ENCODE results near the gene PPP2R2B.

PPP2R2B gene

DNA sequence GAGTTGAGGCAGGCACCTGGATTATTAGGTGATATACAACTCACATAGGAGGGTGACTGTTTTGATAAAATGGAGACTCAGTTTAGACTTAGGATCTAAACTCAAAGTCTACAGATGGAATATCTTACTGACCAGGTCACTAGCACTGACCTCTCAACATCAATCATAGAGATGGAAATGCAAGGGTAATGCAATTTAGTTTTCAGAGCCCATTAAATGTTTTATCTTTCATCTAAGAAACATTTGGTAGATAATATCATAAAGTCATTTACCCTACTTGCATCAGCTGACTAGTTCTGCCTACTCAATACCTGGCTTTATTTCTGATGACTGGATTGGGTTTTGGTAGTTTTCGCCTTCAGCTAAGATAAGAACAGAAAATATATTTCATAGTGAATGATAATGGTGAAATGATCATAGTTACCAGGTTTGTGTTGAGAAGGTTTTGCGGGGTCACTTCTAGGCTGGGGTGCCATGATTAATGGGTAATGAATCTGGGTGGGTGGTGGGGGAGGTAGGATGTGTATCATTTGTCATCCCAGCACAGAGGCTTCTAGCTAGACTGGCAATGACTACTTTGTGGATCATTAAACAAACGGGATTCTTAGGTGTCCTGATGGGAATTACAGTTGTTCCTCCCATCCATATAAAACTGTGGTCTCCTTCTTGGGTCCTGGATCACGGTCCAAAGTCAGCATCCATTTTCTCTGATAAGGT lies 173.4 kb downstream of the PPP2R2B start:
- H3K4me1 ChIP-seq (ENCODE audit: control insufficient read depth in 1 of 2, insufficient read depth in 1 of 2, low read depth in 1 of 2, low read length in 1 of 2) = no peaks in the 10 kb centered on the region
- TF ChIP-seq, protein P1, sequence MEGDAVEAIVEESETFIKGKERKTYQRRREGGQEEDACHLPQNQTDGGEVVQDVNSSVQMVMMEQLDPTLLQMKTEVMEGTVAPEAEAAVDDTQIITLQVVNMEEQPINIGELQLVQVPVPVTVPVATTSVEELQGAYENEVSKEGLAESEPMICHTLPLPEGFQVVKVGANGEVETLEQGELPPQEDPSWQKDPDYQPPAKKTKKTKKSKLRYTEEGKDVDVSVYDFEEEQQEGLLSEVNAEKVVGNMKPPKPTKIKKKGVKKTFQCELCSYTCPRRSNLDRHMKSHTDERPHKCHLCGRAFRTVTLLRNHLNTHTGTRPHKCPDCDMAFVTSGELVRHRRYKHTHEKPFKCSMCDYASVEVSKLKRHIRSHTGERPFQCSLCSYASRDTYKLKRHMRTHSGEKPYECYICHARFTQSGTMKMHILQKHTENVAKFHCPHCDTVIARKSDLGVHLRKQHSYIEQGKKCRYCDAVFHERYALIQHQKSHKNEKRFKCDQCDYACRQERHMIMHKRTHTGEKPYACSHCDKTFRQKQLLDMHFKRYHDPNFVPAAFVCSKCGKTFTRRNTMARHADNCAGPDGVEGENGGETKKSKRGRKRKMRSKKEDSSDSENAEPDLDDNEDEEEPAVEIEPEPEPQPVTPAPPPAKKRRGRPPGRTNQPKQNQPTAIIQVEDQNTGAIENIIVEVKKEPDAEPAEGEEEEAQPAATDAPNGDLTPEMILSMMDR (IDR thresholded peaks at IDR 0.05) = no peak
- no peaks in the 10 kb centered on the region for H3K36me3 ChIP-seq
- H3K4me3 ChIP-seq (ENCODE audit: low read depth in 1 of 2, low read length in 1 of 2) = no peak overlapping the region
- H3K27me3 ChIP-seq = no peaks in the 10 kb centered on the region
- no peak overlapping the region for H3K27ac ChIP-seq
- no peaks in the 10 kb centered on the region for H3K9me3 ChIP-seq

DNA sequence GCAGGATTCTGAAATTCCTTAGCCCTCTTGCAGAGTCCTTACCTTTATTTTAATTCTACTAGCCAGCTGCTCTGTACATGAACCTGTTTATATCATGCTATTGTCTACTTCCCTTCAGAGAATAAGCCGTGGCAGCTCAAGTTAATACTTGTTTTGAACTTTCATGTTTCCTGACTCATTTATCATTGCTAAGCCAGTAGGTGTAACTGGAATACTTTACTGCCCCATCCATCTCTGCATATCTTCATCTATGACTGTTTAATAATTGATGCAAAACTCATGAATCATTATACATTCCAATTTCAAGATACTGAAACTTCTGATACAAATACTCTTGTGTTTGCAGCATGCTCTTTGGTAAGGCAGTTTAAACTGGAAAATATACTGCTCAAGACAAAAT lies 174.7 kb downstream of the PPP2R2B start:
- Histone ChIP-seq H3K4me3 (ENCODE audit: low read depth in 1 of 2, low read length in 1 of 2) (no peak overlapping the region), H3K36me3 (no peaks in the 10 kb centered on the region), H3K27me3 (no peaks in the 10 kb centered on the region), H3K4me1 (ENCODE audit: control insufficient read depth in 1 of 2, insufficient read depth in 1 of 2, low read depth in 1 of 2, low read length in 1 of 2) (no peaks in the 10 kb centered on the region), H3K9me3 (no peaks in the 10 kb centered on the region), H3K27ac (no peak overlapping the region)
- TF ChIP-seq, protein P1 (IDR thresholded peaks at IDR 0.05) = no peak

GRCh38 chr5:146703499-146703898 lies 175.1 kb downstream of the PPP2R2B start:
- H3K27me3 ChIP-seq = no peaks in the 10 kb centered on the region
- H3K4me1 ChIP-seq (ENCODE audit: control insufficient read depth in 1 of 2, insufficient read depth in 1 of 2, low read depth in 1 of 2, low read length in 1 of 2) = no peaks in the 10 kb centered on the region
- no peaks in the 10 kb centered on the region for H3K36me3 ChIP-seq
- TF ChIP-seq, protein P1 (IDR thresholded peaks at IDR 0.05) = no peak
- no peak overlapping the region for H3K4me3 ChIP-seq (ENCODE audit: low read depth in 1 of 2, low read length in 1 of 2)
- no peaks in the 10 kb centered on the region for H3K9me3 ChIP-seq
- H3K27ac ChIP-seq = no peak overlapping the region

- no peaks in the 10 kb centered on the region for H3K27me3 ChIP-seq
- no peaks in the 10 kb centered on the region for H3K4me1 ChIP-seq (ENCODE audit: control insufficient read depth in 1 of 2, insufficient read depth in 1 of 2, low read depth in 1 of 2, low read length in 1 of 2)
- no peaks in the 10 kb centered on the region for H3K9me3 ChIP-seq
- TF ChIP-seq, protein P1 (IDR thresholded peaks at IDR 0.05) = no peak
- no peak overlapping the region for H3K4me3 ChIP-seq (ENCODE audit: low read depth in 1 of 2, low read length in 1 of 2)
- H3K27ac ChIP-seq = no peak overlapping the region
- H3K36me3 ChIP-seq = no peaks in the 10 kb centered on the region
Observed at GRCh38 chr5:146699664-146700418, 178.7 kb downstream of the PPP2R2B start.

GRCh38 chr5:146699138-146699537 lies 179.4 kb downstream of the PPP2R2B start:
- H3K4me1 ChIP-seq (ENCODE audit: control insufficient read depth in 1 of 2, insufficient read depth in 1 of 2, low read depth in 1 of 2, low read length in 1 of 2) = no peaks in the 10 kb centered on the region
- no peaks in the 10 kb centered on the region for H3K9me3 ChIP-seq
- no peak overlapping the region for H3K4me3 ChIP-seq (ENCODE audit: low read depth in 1 of 2, low read length in 1 of 2)
- no peaks in the 10 kb centered on the region for H3K27me3 ChIP-seq
- TF ChIP-seq, protein P1 (IDR thresholded peaks at IDR 0.05) = no peak
- H3K27ac ChIP-seq = no peak overlapping the region
- H3K36me3 ChIP-seq = no peaks in the 10 kb centered on the region

All from neutrophil (primary cell).